HG02642 (cell line): ENCODE results near the gene OR14C36.
"Not testable (repeated sequence)": the region's sequence is repeated elsewhere in the genome, so short reads cannot be mapped to it uniquely, and the experiment has no call there.

Experiments used
- ATAC-seq: cut with Tn5 transposase; IDR thresholded peaks from one replicate; pipeline ENCODE4 v1.9.1; 2021; ENCODE audit warnings: mild to moderate bottlenecking; ENCODE audit not compliant: unreplicated experiment, poor library complexity

The OR14C36 gene, protein sequence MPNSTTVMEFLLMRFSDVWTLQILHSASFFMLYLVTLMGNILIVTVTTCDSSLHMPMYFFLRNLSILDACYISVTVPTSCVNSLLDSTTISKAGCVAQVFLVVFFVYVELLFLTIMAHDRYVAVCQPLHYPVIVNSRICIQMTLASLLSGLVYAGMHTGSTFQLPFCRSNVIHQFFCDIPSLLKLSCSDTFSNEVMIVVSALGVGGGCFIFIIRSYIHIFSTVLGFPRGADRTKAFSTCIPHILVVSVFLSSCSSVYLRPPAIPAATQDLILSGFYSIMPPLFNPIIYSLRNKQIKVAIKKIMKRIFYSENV

DNA sequence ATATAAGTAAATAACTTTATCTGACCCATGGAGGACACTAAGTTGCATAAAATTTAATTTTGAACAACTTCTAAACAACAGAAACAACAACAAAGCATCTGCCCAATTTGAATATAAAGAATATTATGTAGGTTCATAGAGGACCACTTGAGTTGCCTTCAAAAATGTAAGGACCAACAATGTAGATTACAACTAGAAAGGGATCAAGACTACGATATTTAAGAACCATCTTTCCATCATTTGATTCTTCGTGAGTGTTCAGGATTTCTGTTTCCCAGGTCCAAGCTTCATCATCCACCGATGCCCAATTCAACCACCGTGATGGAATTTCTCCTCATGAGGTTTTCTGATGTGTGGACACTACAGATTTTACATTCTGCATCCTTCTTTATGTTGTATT, at the start of gene OR14C36:
OR14C36 (plus strand) TSS at position 301 of the 400 bp plus-strand sequence; CDS start at position 301, 0 bp downstream.
- no peak for ATAC-seq

DNA sequence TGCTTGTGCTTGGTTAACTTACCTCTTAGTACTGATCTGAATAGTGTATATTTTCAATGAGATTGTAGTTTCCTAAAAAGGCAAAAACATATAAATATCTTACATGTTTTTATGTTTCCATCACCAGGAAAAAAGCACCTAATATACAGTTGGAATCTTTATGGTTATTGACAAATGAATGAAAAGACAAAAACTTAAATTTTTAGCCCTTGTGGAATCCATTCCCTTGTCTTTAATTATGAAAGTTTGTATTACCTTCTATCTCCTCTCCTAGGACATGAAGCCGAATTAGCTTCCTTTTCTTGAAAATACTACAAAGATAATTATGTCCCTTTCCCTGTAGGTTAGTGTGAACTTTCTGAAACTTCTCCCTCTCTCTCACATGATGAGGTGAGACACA, 45.3 kb upstream of the OR14C36 start, which contains the start of gene OR2T12:
OR2T12 (minus strand) TSS at position 101 of the 400 bp plus-strand sequence. CDS start 7,846 bp downstream, outside the sequence.
- no peak for ATAC-seq

DNA sequence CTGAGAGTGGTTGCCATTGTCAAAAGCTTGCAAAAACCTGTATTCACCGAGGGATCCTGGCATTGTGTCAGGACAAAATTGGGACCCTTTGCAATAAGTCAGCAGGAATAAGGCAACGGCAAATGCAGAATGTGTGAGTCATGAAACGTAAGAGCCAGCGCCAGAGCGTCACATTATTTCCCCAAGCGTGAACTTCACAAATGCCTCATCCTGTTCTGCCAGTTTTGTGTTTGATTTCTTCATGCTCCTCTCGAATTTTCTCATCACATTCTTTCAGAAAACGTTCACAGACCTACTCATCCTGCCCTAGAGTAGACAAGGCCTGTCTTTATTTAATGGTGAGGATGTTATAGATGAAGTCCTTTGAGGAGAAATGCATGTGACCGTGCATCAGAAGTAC, 42.9 kb upstream of the OR14C36 start:
- ATAC-seq = not testable (repeated sequence)

DNA sequence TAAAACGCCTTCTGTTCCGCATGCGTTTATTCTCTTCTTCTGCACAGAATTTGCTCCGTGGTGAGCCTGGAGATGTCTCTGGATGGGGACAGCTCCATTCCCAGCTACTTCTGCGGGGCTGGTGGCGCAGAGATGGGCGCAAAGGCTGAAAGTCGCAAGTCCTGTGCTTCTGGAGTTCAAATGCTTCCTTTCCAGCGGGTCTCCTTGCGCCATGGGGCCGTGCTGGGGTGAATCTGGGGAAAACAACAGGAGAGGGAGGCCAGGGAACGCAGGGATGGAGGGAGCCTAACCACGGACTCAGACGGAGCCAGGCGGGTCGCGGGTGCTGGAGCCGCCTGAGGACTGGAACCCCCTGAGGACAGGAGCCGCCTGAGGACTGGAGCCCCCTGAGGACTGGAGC, 42.5 kb upstream of the OR14C36 start:
- no peak for ATAC-seq

DNA sequence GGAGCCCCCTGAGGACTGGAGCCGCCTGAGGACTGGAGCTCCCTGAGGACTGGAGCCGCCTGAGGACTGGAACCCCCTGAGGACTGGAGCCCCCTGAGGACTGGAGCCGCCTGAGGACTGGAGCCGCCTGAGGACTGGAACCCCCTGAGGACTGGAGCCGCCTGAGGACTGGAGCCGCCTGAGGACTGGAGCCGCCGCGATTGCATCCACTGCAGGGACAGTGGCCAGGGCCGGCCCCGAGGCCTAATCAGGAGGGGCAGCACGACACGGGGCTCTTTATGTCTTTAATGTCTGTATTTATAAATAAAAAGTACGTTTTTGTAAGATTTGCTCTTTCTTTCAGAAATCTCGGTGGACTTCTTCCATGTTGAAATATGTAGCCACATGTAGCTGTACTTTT, 41.8 kb upstream of the OR14C36 start:
- ATAC-seq = not testable (repeated sequence)

DNA sequence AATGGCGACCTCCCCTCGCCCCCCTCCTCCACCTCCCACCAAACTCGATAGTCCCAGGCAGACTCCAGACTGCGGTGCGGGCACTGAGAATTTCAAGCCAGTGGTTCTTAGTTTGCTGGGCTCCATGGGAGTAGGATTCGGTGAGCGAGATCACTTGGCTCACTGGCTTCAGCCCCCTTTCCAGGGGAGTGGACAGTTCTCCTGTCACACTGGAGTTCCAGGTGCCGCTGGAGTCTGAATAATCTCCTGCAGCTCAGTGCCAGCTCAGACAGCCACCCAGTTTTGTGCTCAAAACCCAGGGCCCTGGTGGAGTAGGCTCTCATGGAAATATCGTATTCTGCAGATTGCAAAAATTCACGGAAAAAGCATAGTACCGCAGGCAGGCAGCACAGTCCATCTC, 31.8 kb upstream of the OR14C36 start:
- ATAC-seq = no peak

DNA sequence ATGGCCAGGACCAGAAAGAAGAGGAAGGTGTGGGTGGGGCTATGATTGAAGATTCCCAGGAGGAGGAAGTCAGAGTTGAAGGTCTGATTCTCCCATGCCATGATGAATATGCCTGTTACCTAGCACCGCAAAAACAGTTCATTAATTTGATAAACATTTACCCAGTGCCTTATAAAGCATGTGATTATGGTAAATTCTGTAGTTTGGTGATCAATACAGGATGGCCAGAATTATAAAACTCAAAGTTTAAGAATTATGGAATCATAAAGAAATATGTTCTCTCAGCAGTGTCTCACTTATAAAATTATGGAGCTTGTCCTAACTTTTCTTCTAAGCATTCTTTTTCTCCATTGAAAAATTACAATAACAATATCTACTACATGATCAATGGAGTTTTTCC, 24.1 kb upstream of the OR14C36 start, which contains the start of gene OR2M7:
OR2M7 (minus strand) TSS at position 101 of the 400 bp plus-strand sequence; CDS start at position 101, 0 bp downstream.
- ATAC-seq = no peak

DNA sequence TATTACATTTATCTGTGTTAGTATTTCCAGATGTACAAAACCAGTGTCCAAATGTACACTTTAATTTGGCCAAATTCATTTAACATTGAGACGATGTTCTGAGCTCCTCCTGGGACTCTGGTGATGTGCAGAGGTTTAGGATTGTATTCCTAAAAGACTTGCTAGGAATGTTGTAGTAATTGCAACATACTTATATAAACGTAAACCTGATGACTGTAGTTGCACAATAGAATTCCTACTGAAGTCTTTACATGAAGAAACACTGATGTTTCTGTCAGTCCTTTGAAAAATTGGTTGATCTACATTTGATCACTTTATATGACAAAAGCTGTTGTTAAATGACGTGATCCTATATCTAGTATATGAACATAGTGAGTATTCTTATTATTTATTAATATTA, 5.1 kb upstream of the OR14C36 start:
- ATAC-seq = no peak

DNA sequence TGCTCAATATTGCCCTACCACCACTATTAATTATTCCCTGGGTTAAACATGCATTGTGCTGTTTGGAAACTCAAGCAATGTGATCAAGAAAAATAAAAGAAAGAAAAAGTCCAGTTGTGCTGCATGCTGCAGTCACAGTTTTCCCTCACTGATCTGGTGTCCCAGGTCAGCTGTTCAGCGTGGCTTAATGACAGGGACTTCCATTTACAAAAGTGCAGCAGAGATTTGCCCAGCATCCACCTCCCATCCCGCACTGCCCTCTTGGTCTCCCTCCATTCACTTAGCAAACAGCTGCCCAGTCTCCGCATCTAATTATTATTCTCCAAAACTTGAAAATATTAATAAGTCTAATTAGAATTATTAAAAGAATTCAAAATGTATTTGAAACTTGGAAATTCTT, 10.8 kb downstream of the OR14C36 start:
- ATAC-seq = no peak

DNA sequence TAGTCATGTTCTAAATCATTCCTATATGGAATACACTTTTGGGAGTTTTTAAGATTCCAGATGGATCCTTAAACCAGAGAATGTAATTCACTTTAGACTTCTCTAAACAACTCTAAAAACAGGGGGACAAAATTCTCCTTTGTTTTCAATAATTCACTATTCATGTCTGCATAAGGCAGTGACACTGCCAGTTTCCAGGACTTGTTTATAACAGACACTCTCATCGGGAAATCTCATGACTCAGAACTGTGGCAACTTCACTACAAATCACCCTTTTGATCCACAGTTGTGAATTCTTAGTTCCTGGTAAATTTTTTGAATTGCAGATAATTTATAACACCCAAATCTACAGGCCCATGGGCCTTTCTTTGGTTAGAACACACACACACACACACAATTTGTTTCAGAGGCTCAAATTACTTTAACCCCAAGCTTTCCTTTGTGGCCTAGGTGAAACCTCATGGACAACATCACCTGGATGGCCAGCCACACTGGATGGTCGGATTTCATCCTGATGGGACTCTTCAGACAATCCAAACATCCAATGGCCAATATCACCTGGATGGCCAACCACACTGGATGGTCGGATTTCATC, 12.6 kb downstream of the OR14C36 start, which contains the start of gene OR2T4:
OR2T4 (plus strand) TSS at position 545 of the 595 bp plus-strand sequence; CDS start at position 545, 0 bp downstream.
- no peak for ATAC-seq

DNA sequence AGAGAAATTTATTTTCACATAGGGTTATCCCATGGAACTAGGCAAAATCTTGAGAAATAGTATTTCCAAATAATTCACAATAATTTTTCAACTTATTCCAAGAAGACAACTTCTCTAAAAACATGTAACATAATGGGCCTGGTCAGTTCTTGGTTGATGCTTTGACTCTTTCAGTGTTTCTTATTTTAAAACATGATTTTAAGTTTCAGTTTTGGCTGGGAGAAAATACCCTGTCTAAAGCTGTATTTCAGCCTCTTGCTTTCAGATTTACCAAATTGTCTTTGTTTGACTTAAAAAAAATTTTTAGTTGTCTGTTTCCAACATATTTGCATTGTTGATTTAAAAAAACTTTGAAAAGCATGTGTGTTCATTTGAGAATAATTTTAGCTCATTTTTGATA, 18.0 kb downstream of the OR14C36 start:
- ATAC-seq = no peak

DNA sequence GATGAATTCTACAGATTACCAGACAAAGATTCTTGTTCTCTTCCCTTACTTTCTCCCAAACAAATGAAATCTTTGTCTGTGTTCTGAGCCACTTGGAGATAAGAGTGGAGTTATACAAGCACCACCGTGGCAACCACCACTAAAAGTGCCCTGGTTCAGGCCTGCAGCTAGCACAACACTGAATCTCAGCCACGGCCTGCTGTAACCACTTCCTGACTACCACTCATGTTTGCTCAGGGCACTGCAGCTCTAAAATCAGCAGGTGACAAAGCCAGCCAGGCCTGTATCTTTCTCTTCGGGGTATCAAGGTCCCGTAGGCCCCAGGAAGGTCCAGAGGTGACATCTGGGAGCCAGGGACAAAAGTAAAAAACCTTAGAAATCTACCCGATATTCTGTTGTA, 23.8 kb downstream of the OR14C36 start:
- no peak for ATAC-seq

DNA sequence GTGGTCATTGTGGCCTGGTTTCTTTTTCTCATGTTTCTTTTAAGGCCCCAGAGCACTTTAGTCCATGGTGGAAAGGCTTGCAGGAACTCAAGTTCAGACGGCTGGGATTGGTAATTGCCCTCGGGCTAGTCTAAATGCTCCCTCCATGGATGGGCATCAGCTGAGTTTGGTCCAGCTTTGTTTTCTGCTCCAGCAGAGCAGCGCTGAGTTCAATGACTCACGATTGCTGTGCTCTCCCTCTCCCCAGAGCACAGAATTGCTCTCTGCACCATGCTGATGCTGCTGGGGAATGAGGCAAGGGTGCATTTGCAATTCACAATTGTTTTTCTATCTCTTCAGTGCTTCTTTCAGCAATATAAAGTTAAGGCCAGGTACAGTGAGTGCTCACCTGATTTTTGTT, 25.2 kb downstream of the OR14C36 start:
- no peak for ATAC-seq

DNA sequence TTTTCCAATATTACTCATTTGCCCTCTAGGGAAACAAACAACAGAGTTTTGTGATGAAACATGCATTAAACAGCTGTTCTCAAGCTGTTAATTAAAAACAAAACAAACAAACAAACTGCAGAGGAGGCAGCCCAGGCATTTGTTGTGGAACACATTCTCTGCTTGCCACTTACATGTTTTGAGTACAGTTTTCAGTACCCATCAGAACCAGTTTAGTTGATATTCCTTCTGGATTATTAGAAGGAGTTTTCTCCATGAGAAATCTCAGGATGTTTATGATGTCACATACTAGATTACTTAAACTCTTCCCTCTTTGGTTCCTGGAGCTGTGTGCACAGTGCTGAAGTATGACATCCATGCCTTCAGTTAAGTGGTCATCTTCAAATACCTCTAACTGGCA, 26.9 kb downstream of the OR14C36 start, which contains the start of gene OR2T6:
OR2T6 (plus strand) TSS at position 301 of the 400 bp plus-strand sequence. CDS start 11,863 bp downstream, outside the sequence.
- ATAC-seq = no peak

DNA sequence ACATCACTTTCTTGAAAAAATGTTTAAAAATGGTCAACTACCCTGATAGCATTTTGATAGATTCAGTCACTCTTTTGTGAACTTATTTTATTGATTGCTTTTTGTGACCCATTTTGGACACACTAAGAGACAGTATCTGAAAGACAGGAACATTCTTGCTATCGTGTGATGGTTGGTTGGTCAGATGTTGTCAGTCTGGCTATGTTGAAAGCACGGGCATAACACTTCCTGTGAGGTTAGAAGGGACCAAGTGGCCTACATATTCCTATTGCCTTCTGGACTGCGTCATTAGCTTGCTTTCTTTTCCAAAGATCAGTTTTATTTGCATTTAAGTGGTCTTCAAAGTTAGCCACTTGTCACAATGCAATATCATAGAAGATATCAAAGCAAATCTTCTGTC, 28.3 kb downstream of the OR14C36 start:
- no peak for ATAC-seq

DNA sequence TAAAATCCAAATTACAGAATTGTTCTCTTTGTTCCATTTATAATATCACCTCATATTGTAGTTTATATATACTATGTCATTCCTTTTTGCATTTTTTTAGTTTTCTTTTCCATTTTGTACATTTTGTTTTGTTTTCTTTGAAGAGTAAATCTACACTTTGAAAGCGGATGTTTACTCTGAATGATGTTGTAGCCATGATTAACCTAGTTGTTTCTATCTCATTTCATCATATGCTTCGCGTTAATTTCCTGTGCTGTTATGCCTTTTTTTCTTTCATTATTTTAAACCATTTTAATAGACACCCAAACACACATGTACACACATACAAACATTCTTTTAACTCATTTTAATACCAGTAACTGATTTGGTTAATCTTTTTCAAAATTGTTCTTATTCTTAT, 32.3 kb downstream of the OR14C36 start:
- ATAC-seq = no peak

DNA sequence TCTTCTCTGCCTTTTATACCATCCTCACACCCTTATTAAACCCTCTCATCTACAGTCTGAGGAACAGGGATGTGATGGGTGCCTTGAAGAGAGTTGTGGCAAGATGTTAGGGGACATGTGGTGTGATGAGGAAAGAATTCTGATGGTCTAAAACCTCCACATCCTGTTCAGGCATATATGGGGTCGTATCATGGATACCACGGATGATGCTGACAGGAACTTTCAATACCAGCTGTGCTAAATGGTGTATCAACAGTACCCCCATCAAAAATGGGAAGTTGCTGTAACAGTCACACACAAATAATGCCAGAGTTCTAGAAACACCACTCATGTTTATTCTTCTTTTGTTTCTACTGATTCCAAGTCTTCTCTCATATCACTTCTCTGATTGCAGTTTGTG, 39.9 kb downstream of the OR14C36 start:
- no peak for ATAC-seq

DNA sequence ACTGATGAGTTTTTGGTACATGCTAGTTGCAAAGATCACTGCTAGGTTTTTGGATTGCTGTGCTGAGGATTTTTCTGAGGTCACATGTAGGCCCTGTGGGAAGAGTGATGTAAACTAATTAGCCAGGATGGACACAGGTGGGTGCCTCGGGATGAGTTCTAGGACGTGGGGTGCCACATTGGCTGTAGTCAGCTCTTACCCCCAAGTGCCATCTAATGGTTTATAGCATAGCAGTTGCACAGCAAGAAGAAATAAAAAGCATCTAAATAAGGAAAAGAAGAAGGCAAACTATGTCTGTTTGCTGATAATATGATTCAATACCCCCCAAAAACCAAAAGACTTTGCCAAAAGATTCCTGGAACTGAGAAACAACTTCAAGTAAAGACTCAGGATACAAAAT, 44.5 kb downstream of the OR14C36 start:
- no peak for ATAC-seq
